Inferior parietal cortex (tissue), 1 donor: ENCODE results near the gene ABCG8.

Source experiments
- DNase-seq: peaks from one replicate; pipeline ENCODE4 v3.0.0-alpha.2; 2016; ENCODE audit errors: extremely low spot score

The ABCG8 gene

GRCh38 chr2:43838560-43839267 lies at the start of gene ABCG8, which contains the start of gene ABCG5:
Gene ABCG8, plus strand, starts transcription at chr2:43838971. Its CDS starts 83 bp downstream, at chr2:43839054.
Gene ABCG5, minus strand, starts transcription at chr2:43838839. Its CDS starts 160 bp downstream, at chr2:43838679.
- no peak for DNase-seq

GRCh38 chr2:43790147-43790546 lies 48.6 kb upstream of the ABCG8 start:
- no peak for DNase-seq

- no peak for DNase-seq
Observed at GRCh38 chr2:43791035-43791765, 47.6 kb upstream of the ABCG8 start.

GRCh38 chr2:43792653-43793052 lies 46.1 kb upstream of the ABCG8 start:
- no peak for DNase-seq

GRCh38 chr2:43794956-43795355 lies 43.8 kb upstream of the ABCG8 start:
- DNase-seq, result no peak

GRCh38 chr2:43796206-43796605 lies 42.6 kb upstream of the ABCG8 start:
- no peak for DNase-seq

GRCh38 chr2:43798300-43798699 lies 40.5 kb upstream of the ABCG8 start:
- no peak for DNase-seq

- no peak for DNase-seq
Observed at GRCh38 chr2:43800894-43801293, 37.9 kb upstream of the ABCG8 start.

- no peak for DNase-seq
Observed at GRCh38 chr2:43802135-43802534, 36.6 kb upstream of the ABCG8 start.

GRCh38 chr2:43803113-43803512 lies 35.7 kb upstream of the ABCG8 start:
- DNase-seq, result no peak

- DNase-seq, result no peak
Observed at GRCh38 chr2:43806719-43807031, 32.1 kb upstream of the ABCG8 start.

- peak; percentile 34 for DNase-seq
Observed at GRCh38 chr2:43810452-43810851, 28.3 kb upstream of the ABCG8 start.

- no peak for DNase-seq
Observed at GRCh38 chr2:43810888-43811287, 27.9 kb upstream of the ABCG8 start.

- no peak for DNase-seq
Observed at GRCh38 chr2:43812006-43812405, 26.8 kb upstream of the ABCG8 start.

GRCh38 chr2:43812947-43813346 lies 25.8 kb upstream of the ABCG8 start:
- DNase-seq, result no peak

- DNase-seq, result no peak
Observed at GRCh38 chr2:43814711-43815110, 24.1 kb upstream of the ABCG8 start.

- no peak for DNase-seq
Observed at GRCh38 chr2:43818761-43819160, 20.0 kb upstream of the ABCG8 start.

- no peak for DNase-seq
Observed at GRCh38 chr2:43819491-43820163, 19.1 kb upstream of the ABCG8 start.

- no peak for DNase-seq
Observed at GRCh38 chr2:43822839-43823238, 15.9 kb upstream of the ABCG8 start.

- DNase-seq, result no peak
Observed at GRCh38 chr2:43823751-43824150, 15.0 kb upstream of the ABCG8 start.

- no peak for DNase-seq
Observed at GRCh38 chr2:43824512-43824911, 14.3 kb upstream of the ABCG8 start.

GRCh38 chr2:43824951-43825493 lies 13.7 kb upstream of the ABCG8 start:
- no peak for DNase-seq

GRCh38 chr2:43825841-43826240 lies 12.9 kb upstream of the ABCG8 start:
- no peak for DNase-seq
